Esophagus squamous epithelium (tissue), 4 donors: ENCODE results near the gene PREPL.

Experiments
- CTCF ChIP-seq, 6 experiments: fragments of 450-650 bp in 4 of 6; fragments of 200-600 bp in 2 of 6; sonication (generic) in 2 of 6; IDR thresholded peaks; one replicate each; pipeline ENCODE4 v1.5.1; 2016 to 2019; ENCODE audit warnings: antibody characterized with exemption in 6 of 6, mild to moderate bottlenecking in 4 of 6, moderate library complexity in 4 of 6
- POLR2A ChIP-seq, 4 donors: fragments of 450-650 bp; IDR thresholded peaks; one replicate each; pipeline ENCODE4 v1.6.1; 2017; ENCODE audit warnings: antibody characterized with exemption in 4 of 4, mild to moderate bottlenecking in 4 of 4, moderate library complexity in 3 of 4

- no peak for TF ChIP-seq CTCF (IDR thresholded peaks at IDR 0.05)
- TF ChIP-seq POLR2A (IDR thresholded peaks at IDR 0.05) = no peak
Observed at GRCh38 chr2:44351088-44351487, 10.2 kb downstream of the PREPL start.
